HepG2 (cell line): ENCODE data around the gene HTR7.

Experiments
- CBX2 ChIP-seq, 2 experiments: fragments of 200-600 bp in 1 of 2; sonication (generic); formaldehyde crosslinking in 1 of 2; IDR thresholded peaks; 2 replicates each; pipeline versions ENCODE4 v1.7.0 to v1.8.1; 2018 to 2022; ENCODE audit warnings: low read depth in 2 of 2, low read length in 1 of 2, mild to moderate bottlenecking in 1 of 2, missing genetic modification reagents in 1 of 2
- DNMT3B ChIP-seq: conservative IDR thresholded peaks from 2 replicates; pipeline ENCODE4 v1.6.1; 2016; ENCODE audit warnings: missing biosample characterization, control low read depth
- FOSL2 ChIP-seq: sonication (generic); formaldehyde crosslinking; IDR thresholded peaks from 2 replicates; pipeline ENCODE4 v1.4.0; 2020; ENCODE audit warnings: missing genetic modification reagents
- KAT8 ChIP-seq: IDR thresholded peaks from 2 replicates; pipeline ENCODE4 v1.6.1; 2016; ENCODE audit warnings: missing genetic modification reagents, missing compliant biosample characterization
- MTF1 ChIP-seq: sonication (generic); formaldehyde crosslinking; IDR thresholded peaks from 2 replicates; pipeline ENCODE4 v1.5.0; 2020; ENCODE audit warnings: missing genetic modification reagents
- NCOA1 ChIP-seq: sonication (generic); formaldehyde crosslinking; IDR thresholded peaks from 2 replicates; pipeline ENCODE4 v1.9.0; 2021; ENCODE audit warnings: missing genetic modification reagents
- RFX3 ChIP-seq: IDR thresholded peaks from 2 replicates; pipeline ENCODE4 v1.6.1; 2016; ENCODE audit warnings: missing biosample characterization, missing genetic modification reagents
- SMC3 ChIP-seq: IDR thresholded peaks from 2 replicates; pipeline ENCODE4 v1.6.1; 2011; ENCODE audit warnings: low read length, improper control_type of control experiment
- SRSF9 ChIP-seq: fragments of 200-400 bp; formaldehyde crosslinking; IDR thresholded peaks from 2 replicates; pipeline ENCODE4 v1.6.1; 2018; ENCODE audit warnings: borderline replicate concordance, mild to moderate bottlenecking, low read depth, low read length; ENCODE audit not compliant: insufficient read depth, poor library complexity, severe bottlenecking
- ZSCAN29 ChIP-seq: sonication (generic); formaldehyde crosslinking; conservative IDR thresholded peaks from 2 replicates; pipeline ENCODE4 v1.4.0; 2020; ENCODE audit warnings: mild to moderate bottlenecking, missing genetic modification reagents
- TF ChIP-seq, protein P1 (sequence below): sonication (generic); formaldehyde crosslinking; IDR thresholded peaks from 2 replicates; pipeline ENCODE4 v1.5.0; 2020; ENCODE audit warnings: mild to moderate bottlenecking, missing genetic modification reagents, moderate library complexity
- TF ChIP-seq, protein P2 (sequence below): sonication (generic); formaldehyde crosslinking; IDR thresholded peaks from 2 replicates; pipeline ENCODE4 v1.9.0; 2021; ENCODE audit warnings: missing genetic modification reagents, borderline replicate concordance
- TF ChIP-seq, protein P3 (sequence below): IDR thresholded peaks from 2 replicates; pipeline ENCODE4 v1.6.1; 2016; ENCODE audit warnings: low read depth, missing genetic modification reagents, missing compliant biosample characterization
- TF ChIP-seq, protein P4 (sequence below): sonication (generic); formaldehyde crosslinking; IDR thresholded peaks from 2 replicates; pipeline ENCODE4 v1.8.1; 2022; ENCODE audit warnings: low read depth, mild to moderate bottlenecking, missing genetic modification reagents

DNA sequence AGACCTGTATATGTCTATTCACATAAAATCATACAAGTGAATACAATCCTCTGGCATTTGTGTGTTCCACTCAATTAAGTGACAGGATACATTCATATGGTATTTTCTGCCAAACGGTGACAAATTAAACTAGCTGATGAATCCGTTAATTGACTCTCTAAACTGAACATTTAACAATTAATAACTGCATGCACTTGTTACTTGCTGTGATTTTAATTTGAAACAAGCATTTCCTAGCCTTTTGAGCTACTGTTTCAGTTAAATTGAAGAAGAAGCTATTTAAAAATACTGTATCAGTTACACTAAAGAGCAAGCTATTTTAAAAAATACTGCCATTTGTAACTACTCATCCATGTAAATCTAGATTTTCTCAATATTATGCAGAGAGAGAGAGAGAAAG is 67.4 kb downstream of the HTR7 start:
- TF ChIP-seq, protein P1, sequence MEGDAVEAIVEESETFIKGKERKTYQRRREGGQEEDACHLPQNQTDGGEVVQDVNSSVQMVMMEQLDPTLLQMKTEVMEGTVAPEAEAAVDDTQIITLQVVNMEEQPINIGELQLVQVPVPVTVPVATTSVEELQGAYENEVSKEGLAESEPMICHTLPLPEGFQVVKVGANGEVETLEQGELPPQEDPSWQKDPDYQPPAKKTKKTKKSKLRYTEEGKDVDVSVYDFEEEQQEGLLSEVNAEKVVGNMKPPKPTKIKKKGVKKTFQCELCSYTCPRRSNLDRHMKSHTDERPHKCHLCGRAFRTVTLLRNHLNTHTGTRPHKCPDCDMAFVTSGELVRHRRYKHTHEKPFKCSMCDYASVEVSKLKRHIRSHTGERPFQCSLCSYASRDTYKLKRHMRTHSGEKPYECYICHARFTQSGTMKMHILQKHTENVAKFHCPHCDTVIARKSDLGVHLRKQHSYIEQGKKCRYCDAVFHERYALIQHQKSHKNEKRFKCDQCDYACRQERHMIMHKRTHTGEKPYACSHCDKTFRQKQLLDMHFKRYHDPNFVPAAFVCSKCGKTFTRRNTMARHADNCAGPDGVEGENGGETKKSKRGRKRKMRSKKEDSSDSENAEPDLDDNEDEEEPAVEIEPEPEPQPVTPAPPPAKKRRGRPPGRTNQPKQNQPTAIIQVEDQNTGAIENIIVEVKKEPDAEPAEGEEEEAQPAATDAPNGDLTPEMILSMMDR = no peak
- TF ChIP-seq SRSF9 (no peak), KAT8 (CRISPR knock-in tag) (no peak), ZSCAN29 (CRISPR knock-in tag) (no peak), DNMT3B (no peak), MTF1 (CRISPR knock-in tag) (no peak), SMC3 (no peak), RFX3 (no peak), CBX2 (IDR thresholded peaks at IDR 0.05; ENCODE audit: low read depth, low read length) (no peak), CBX2 (CRISPR knock-in tag; IDR thresholded peaks at IDR 0.05; ENCODE audit: low read depth) (no peak), FOSL2 (CRISPR knock-in tag) (no peak), NCOA1 (no peak)
- TF ChIP-seq, protein P2, sequence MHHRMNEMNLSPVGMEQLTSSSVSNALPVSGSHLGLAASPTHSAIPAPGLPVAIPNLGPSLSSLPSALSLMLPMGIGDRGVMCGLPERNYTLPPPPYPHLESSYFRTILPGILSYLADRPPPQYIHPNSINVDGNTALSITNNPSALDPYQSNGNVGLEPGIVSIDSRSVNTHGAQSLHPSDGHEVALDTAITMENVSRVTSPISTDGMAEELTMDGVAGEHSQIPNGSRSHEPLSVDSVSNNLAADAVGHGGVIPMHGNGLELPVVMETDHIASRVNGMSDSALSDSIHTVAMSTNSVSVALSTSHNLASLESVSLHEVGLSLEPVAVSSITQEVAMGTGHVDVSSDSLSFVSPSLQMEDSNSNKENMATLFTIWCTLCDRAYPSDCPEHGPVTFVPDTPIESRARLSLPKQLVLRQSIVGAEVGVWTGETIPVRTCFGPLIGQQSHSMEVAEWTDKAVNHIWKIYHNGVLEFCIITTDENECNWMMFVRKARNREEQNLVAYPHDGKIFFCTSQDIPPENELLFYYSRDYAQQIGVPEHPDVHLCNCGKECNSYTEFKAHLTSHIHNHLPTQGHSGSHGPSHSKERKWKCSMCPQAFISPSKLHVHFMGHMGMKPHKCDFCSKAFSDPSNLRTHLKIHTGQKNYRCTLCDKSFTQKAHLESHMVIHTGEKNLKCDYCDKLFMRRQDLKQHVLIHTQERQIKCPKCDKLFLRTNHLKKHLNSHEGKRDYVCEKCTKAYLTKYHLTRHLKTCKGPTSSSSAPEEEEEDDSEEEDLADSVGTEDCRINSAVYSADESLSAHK (CRISPR knock-in tag) = no peak
- TF ChIP-seq, protein P3, sequence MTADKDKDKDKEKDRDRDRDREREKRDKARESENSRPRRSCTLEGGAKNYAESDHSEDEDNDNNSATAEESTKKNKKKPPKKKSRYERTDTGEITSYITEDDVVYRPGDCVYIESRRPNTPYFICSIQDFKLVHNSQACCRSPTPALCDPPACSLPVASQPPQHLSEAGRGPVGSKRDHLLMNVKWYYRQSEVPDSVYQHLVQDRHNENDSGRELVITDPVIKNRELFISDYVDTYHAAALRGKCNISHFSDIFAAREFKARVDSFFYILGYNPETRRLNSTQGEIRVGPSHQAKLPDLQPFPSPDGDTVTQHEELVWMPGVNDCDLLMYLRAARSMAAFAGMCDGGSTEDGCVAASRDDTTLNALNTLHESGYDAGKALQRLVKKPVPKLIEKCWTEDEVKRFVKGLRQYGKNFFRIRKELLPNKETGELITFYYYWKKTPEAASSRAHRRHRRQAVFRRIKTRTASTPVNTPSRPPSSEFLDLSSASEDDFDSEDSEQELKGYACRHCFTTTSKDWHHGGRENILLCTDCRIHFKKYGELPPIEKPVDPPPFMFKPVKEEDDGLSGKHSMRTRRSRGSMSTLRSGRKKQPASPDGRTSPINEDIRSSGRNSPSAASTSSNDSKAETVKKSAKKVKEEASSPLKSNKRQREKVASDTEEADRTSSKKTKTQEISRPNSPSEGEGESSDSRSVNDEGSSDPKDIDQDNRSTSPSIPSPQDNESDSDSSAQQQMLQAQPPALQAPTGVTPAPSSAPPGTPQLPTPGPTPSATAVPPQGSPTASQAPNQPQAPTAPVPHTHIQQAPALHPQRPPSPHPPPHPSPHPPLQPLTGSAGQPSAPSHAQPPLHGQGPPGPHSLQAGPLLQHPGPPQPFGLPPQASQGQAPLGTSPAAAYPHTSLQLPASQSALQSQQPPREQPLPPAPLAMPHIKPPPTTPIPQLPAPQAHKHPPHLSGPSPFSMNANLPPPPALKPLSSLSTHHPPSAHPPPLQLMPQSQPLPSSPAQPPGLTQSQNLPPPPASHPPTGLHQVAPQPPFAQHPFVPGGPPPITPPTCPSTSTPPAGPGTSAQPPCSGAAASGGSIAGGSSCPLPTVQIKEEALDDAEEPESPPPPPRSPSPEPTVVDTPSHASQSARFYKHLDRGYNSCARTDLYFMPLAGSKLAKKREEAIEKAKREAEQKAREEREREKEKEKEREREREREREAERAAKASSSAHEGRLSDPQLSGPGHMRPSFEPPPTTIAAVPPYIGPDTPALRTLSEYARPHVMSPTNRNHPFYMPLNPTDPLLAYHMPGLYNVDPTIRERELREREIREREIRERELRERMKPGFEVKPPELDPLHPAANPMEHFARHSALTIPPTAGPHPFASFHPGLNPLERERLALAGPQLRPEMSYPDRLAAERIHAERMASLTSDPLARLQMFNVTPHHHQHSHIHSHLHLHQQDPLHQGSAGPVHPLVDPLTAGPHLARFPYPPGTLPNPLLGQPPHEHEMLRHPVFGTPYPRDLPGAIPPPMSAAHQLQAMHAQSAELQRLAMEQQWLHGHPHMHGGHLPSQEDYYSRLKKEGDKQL (CRISPR knock-in tag) = no peak
- TF ChIP-seq, protein P4, sequence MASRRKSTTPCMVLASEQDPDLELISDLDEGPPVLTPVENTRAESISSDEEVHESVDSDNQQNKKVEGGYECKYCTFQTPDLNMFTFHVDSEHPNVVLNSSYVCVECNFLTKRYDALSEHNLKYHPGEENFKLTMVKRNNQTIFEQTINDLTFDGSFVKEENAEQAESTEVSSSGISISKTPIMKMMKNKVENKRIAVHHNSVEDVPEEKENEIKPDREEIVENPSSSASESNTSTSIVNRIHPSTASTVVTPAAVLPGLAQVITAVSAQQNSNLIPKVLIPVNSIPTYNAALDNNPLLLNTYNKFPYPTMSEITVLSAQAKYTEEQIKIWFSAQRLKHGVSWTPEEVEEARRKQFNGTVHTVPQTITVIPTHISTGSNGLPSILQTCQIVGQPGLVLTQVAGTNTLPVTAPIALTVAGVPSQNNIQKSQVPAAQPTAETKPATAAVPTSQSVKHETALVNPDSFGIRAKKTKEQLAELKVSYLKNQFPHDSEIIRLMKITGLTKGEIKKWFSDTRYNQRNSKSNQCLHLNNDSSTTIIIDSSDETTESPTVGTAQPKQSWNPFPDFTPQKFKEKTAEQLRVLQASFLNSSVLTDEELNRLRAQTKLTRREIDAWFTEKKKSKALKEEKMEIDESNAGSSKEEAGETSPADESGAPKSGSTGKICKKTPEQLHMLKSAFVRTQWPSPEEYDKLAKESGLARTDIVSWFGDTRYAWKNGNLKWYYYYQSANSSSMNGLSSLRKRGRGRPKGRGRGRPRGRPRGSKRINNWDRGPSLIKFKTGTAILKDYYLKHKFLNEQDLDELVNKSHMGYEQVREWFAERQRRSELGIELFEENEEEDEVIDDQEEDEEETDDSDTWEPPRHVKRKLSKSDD = no peak
